HUDEP-2 (cell line): ENCODE data around the gene CLIC2.
A peak's percentile ranks its signal among the peaks of the same experiment; 100 is the strongest.

Experiments used
- DNase-seq, 76 experiments: peaks; one replicate each; lab custom pipeline; 2025; ENCODE audit not compliant: unreplicated experiment in 76 of 76; lab: John Stamatoyannopoulos, UW

CLIC2 gene

GRCh38 chrX:155263854-155264628 lies 70.4 kb downstream of the CLIC2 start, which contains the start of gene RAB39B:
RAB39B (minus strand) TSS chrX:155264491; CDS start chrX:155264288, 203 bp downstream.
- DNase-seq, result peak in 44 of 76 experiments; percentile 0 to 51 (median 20)

DNA sequence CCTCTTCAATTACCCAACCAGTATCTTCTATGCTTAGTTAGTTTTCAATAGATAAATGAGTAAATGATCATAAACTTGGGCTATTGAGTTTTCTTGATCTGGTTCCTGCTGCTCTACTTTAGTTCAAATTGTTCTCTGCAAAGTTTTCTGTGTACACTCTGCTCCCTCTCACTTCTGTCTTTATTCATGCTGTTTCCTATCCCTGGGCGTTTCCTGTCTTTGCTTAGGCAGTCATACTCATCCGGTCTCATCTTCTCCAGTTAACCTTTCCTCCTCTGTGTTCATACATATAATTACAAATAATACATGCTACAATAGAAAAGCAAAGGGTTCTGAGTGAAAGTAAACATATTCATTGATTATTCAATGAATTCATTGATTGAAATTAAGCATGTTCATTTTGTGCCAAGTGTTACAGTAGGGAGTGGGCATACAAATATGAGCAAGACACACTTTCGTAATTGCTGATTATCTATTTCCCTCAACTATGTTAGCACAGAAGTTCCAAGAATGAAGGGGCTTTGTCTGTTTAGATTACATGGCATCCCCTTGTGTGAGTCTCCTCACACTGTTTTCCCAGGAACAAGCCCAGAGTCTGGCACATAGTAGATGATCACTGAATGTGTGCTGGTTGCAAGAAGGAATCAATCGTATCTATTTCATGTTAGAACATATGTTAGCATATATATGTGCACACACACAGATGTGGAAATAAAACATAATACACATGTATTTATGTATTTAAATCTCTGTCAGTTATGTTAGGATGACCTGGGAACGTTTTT lies 71.3 kb downstream of the CLIC2 start:
- no peak for DNase-seq

DNA sequence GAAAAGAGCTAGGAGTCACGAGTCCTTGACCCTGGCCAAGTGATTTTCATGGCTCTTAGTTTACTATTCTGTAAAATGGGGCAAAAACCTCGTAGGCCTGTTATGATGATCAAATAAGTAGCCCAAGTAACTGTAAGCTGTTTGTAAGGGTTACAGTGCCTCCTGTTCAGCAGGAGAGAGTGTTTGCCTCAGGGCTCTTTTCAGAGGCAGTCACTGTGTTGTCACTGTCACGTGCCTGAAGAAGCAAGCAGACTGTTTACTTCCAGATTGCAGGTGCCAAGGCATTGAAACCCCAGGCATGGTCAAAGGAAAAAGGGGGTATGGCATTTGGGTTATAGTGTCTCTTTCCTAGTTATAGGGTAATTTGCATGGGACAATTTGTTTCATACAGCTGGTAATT lies 74.7 kb downstream of the CLIC2 start:
- no peak for DNase-seq

DNA sequence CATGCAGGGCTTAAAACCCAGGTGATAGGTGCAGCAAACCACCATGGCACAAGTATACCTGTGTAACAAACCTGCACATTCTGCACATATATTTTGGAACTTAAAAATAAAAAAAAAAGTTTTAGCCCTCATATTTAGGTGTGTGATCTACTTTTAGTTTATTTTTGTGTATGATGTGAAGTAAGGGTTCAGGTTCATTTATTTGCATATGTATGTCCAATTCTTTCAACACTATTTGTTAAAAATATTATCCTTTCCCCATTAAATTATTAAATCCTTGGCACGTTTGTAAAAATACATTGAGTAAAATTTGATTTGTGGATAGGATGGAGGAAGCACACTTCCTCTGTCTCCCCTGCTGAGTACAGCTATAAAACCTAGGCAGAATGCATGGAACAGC lies 83.0 kb downstream of the CLIC2 start:
- DNase-seq, result no peak

DNA sequence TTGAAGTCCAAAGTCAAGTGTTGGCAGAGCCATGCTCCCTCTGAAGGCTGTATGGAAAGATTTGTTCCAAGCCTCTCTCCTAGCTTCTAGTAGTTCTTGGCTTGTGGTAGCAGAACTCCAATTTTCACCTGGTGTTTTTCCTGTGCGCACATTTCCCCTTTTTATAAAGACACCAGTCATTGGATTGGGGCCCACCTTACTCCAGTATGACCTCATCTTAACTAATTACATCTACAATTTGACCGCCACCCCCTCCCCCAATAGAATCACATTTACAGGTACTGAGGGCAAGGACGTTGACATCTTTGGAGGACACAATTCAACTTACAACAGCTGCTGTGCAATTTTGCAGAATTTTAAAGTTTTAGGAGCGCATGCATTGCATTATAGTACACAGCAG lies 86.9 kb downstream of the CLIC2 start:
- DNase-seq, result no peak

- DNase-seq, result no peak
Observed at GRCh38 chrX:155246748-155247147, 87.7 kb downstream of the CLIC2 start.

- DNase-seq, result no peak
Observed at GRCh38 chrX:155242300-155242699, 92.1 kb downstream of the CLIC2 start.

DNA sequence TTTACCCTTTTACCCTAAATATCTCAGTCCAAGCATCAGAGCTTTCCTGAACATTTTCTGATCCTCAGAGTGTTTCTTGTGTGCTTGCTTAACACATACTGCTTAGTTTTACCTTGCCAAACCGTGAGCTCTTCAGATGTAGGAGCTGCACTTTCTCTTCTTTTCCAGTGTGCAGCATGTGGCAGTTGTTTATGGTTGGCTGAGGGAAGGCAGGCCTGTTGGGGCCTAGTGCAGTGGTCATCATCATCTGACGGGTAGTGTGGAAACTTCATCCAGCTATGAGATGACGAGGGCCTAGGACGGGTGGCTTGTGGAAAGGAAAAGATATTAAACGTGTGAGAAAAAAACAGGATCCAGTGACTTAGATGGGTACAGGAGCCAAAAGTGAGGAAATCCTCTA lies 96.7 kb downstream of the CLIC2 start:
- DNase-seq, result no peak

- DNase-seq, result no peak
Observed at GRCh38 chrX:155235891-155236290, 98.5 kb downstream of the CLIC2 start.

GRCh38 chrX:155231163-155231562 lies 103.3 kb downstream of the CLIC2 start:
- no peak for DNase-seq
